ENCODE measurements around the gene PHLPP1.
"Not testable (repeated sequence)": the region's sequence is repeated elsewhere in the genome, so short reads cannot be mapped to it uniquely, and the experiment has no call there.

The PHLPP1 gene

GRCh38 chr18:62717925-62718800 is 2.8 kb downstream of the PHLPP1 start:
- no peak for DNase-seq (ENCODE audit: low read depth)

GRCh38 chr18:62720048-62720447 is 4.7 kb downstream of the PHLPP1 start:
- DNase-seq (ENCODE audit: low read depth) = no peak

- DNase-seq (ENCODE audit: low read depth) = no peak
Observed at GRCh38 chr18:62720766-62721613, 5.6 kb downstream of the PHLPP1 start.

- no peak for DNase-seq (ENCODE audit: low read depth)
Observed at GRCh38 chr18:62721839-62722795, 6.8 kb downstream of the PHLPP1 start.

- no peak for DNase-seq (ENCODE audit: low read depth)
Observed at GRCh38 chr18:62723666-62724281, 8.4 kb downstream of the PHLPP1 start.

GRCh38 chr18:62725896-62726295 is 10.6 kb downstream of the PHLPP1 start:
- no peak for DNase-seq (ENCODE audit: low read depth)

GRCh38 chr18:62728254-62728653 is 12.9 kb downstream of the PHLPP1 start:
- DNase-seq (ENCODE audit: low read depth) = no peak

GRCh38 chr18:62729487-62730386 is 14.4 kb downstream of the PHLPP1 start:
- DNase-seq (ENCODE audit: low read depth) = no peak

- DNase-seq (ENCODE audit: low read depth) = no peak
Observed at GRCh38 chr18:62730941-62731340, 15.6 kb downstream of the PHLPP1 start.

- no peak for DNase-seq (ENCODE audit: low read depth)
Observed at GRCh38 chr18:62732617-62733016, 17.3 kb downstream of the PHLPP1 start.

- no peak for DNase-seq (ENCODE audit: low read depth)
Observed at GRCh38 chr18:62734290-62734689, 18.9 kb downstream of the PHLPP1 start.

- no peak for DNase-seq (ENCODE audit: low read depth)
Observed at GRCh38 chr18:62735387-62735786, 20.0 kb downstream of the PHLPP1 start.

GRCh38 chr18:62736077-62736855 is 20.9 kb downstream of the PHLPP1 start:
- DNase-seq (ENCODE audit: low read depth) = no peak

GRCh38 chr18:62737241-62737873 is 22.0 kb downstream of the PHLPP1 start:
- DNase-seq (ENCODE audit: low read depth) = no peak

- no peak for DNase-seq (ENCODE audit: low read depth)
Observed at GRCh38 chr18:62738639-62739038, 23.3 kb downstream of the PHLPP1 start.

- DNase-seq (ENCODE audit: low read depth) = no peak
Observed at GRCh38 chr18:62739911-62740310, 24.6 kb downstream of the PHLPP1 start.

- not testable (repeated sequence) for DNase-seq (ENCODE audit: low read depth)
Observed at GRCh38 chr18:62740650-62741049, 25.3 kb downstream of the PHLPP1 start.

GRCh38 chr18:62741118-62741566 is 25.8 kb downstream of the PHLPP1 start:
- DNase-seq (ENCODE audit: low read depth) = no peak

GRCh38 chr18:62741584-62741983 is 26.2 kb downstream of the PHLPP1 start:
- no peak for DNase-seq (ENCODE audit: low read depth)
